Hepatocyte (in vitro differentiated cells): Measurements from ENCODE around the gene ATXN1.

Source experiments
- CTCF ChIP-seq: fragments of 200-600 bp; sonication (generic); IDR thresholded peaks from 2 replicates; pipeline ENCODE4 v1.5.1; 2016; ENCODE audit warnings: antibody characterized with exemption, mild to moderate bottlenecking; ENCODE audit not compliant: poor library complexity
- EZH2 ChIP-seq: fragments of 200-600 bp; sonication (generic); IDR thresholded peaks from 2 replicates; pipeline ENCODE4 v1.6.1; 2016; ENCODE audit warnings: antibody characterized with exemption, mild to moderate bottlenecking, borderline replicate concordance

- TF ChIP-seq EZH2 (no peak), CTCF (no peak)
Measured at GRCh38 chr6:16762268-16762549, 949 bp upstream of the ATXN1 start.
